HG03378 (cell line): ENCODE data around the gene TRIM62.
"Not testable (repeated sequence)": the region's sequence is repeated elsewhere in the genome, so short reads cannot be mapped to it uniquely, and the experiment has no call there.

Experiments used
- ATAC-seq: cut with Tn5 transposase; IDR thresholded peaks from one replicate; pipeline ENCODE4 v1.9.1; 2021; ENCODE audit warnings: mild to moderate bottlenecking, moderate library complexity; ENCODE audit not compliant: unreplicated experiment

The TRIM62 gene

GRCh38 chr1:33117440-33118085 is 64.3 kb downstream of the TRIM62 start:
- ATAC-seq: no peak

GRCh38 chr1:33111965-33112364 is 69.9 kb downstream of the TRIM62 start:
- no peak for ATAC-seq

- ATAC-seq: no peak
Observed at GRCh38 chr1:33110477-33110876, 71.4 kb downstream of the TRIM62 start.

- not testable (repeated sequence) for ATAC-seq
Observed at GRCh38 chr1:33100119-33100415, 81.8 kb downstream of the TRIM62 start.

- peak; percentile 76 for ATAC-seq
Observed at GRCh38 chr1:33099290-33100118, 82.3 kb downstream of the TRIM62 start.

GRCh38 chr1:33098371-33098770 is 83.5 kb downstream of the TRIM62 start:
- no peak for ATAC-seq

- no peak for ATAC-seq
Observed at GRCh38 chr1:33097762-33098161, 84.1 kb downstream of the TRIM62 start.

GRCh38 chr1:33097137-33097611 is 84.7 kb downstream of the TRIM62 start:
- ATAC-seq: no peak

GRCh38 chr1:33096363-33097005 is 85.4 kb downstream of the TRIM62 start:
- no peak for ATAC-seq
